Brain pericyte (primary cell): ENCODE measurements around the gene OR6C2.
"Not testable (repeated sequence)": the region's sequence is repeated elsewhere in the genome, so short reads cannot be mapped to it uniquely, and the experiment has no call there.

Source experiments
- DNase-seq: peaks from one replicate; pipeline ENCODE4 v3.0.0-alpha.2; 2012; ENCODE audit warnings: low read depth, low spot score

Gene OR6C2

GRCh38 chr12:55472264-55472663, 28.4 kb downstream of the OR6C2 start:
- no peak for DNase-seq

GRCh38 chr12:55479136-55479535, 35.3 kb downstream of the OR6C2 start:
- DNase-seq: not testable (repeated sequence)

DNA sequence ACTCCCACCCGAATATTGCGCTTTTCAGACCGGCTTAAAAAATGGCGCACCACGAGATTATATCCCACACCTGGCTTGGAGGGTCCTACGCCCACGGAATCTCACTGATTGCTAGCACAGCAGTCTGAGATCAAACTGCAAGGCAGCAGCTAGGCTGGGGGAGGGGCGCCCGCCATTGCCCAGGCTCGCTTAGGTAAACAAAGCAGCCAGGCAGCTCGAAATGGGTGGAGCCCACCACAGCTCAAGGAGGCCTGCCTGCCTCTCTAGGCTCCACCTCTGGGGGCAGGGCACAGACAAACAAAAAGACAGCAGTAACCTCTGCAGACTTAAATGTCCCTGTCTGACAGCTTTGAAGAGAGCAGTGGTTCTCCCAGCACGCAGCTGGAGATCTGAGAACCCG, 40.4 kb downstream of the OR6C2 start:
- not testable (repeated sequence) for DNase-seq

DNA sequence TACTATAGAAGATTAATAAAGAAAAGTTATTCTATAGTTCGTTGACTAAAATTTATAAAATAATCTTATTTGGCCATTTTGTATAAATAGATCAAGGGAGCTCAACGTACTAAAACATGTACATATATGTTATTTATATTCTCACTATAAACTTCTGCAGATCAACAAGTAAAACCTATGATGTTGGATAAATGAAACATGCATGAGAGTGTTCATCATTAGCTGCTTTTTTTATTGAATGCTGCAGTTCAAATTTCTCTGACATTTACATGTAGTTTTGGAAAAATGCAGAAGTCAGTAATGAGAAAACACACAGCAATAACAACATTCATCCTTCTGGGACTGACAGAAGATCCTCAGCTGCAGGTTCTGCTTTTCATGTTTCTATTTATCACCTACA, 48.2 kb downstream of the OR6C2 start, which contains the start of gene OR6C68:
Gene OR6C68, plus strand, starts transcription at position 301 of the 400 bp plus-strand sequence. Its CDS starts 0 bp downstream, at position 301.
- no peak for DNase-seq

DNA sequence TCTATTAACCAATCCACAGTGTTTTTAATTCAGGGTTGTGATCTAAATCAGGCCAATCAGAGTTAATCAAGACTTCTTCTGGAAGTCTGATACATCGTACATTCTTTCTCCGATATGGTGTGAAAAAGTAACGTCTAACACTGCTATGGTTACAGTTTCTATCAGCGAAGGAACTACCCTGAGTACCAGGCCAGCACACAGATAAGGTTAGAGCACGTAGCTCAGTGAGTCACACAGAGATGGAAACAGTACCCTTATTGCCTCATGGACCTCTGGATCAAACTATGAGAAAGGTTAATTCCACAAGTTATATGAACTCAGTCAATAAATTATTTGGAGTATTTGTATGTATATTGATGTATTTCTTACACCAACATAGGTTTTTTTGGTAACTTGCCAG, 51.6 kb downstream of the OR6C2 start:
- DNase-seq: no peak

GRCh38 chr12:55499231-55499630, 55.4 kb downstream of the OR6C2 start:
- DNase-seq: no peak

DNA sequence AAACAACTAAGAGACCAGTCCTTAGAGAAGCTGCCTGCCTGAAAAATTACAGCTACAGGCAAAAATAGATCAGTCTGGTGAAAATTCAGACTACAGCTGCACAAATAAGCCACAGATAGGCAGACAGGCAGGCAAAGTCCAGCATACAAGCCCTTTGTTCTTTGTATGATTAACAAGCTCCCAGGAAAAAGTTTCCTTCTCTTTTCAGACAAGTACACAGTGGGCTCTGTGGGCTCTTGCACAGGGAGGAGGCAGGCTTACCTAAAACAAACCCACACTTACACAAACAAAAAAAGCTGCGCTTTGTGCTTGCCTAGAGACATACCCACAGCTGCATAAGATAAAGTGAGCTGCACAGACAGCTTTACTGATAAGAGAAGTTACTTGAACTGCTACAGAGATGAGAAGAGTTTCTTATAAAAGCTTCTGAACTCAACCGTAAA, 56.0 kb downstream of the OR6C2 start:
- DNase-seq: no peak

DNA sequence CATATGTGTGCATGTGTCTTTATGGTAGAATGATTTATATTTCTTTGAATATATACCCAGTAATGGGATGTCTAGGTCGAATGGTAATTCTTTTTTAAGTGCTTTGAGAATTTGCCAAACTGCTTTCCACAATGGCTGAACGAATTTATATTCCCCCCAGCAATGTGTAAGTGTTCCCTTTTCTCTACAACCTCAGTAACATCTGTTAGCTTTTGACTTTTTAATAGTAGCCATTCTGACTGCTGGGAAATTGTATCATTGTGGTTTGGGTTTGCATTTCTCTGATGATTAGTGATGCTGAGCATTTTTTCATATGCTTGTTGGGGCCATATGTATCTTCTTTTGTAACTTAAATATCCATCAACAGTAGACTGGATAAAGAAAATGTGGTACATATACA, 57.7 kb downstream of the OR6C2 start:
- DNase-seq: no peak
